Natural killer cell (primary cell): ENCODE data around the gene PTPRN2. TPM values are rescaled to one million over a fixed set of nuclear protein-coding genes. Genes with fewer than 3 reads are reported as not detected.
"Not testable (repeated sequence)": the region's sequence is repeated elsewhere in the genome, so short reads cannot be mapped to it uniquely, and the experiment has no call there.

Experiments used
- ATAC-seq, 3 donors: fragments of 150-1000 bp in 2 of 3; fragments of 200-7000 bp in 1 of 3; cut with Tn5 transposase; 1 replicate in 1 of 3; 2 replicates in 2 of 3; pipeline ENCODE4 v1.10.0; 2021; ENCODE audit warnings: mild to moderate bottlenecking in 2 of 3, moderate library complexity in 2 of 3
- DNase-seq, 2 donors: peaks; one replicate each; pipeline versions ENCODE4 v3.0.0 to v3.0.0-alpha.2; 2013 to 2021; ENCODE audit warnings: mixed read lengths in 1 of 2
- H3K27ac ChIP-seq: one replicate; pipeline ENCODE4 v1.5.1; 2013; ENCODE audit warnings: mild to moderate bottlenecking, low read length
- H3K27me3 ChIP-seq: one replicate; pipeline ENCODE4 v1.6.1; 2013; ENCODE audit warnings: low read length; ENCODE audit not compliant: control insufficient read depth, insufficient read depth
- H3K36me3 ChIP-seq: one replicate; pipeline ENCODE4 v1.6.1; 2013; ENCODE audit warnings: low read length; ENCODE audit not compliant: control insufficient read depth, insufficient read depth
- H3K4me1 ChIP-seq: one replicate; pipeline ENCODE4 v1.6.1; 2013; ENCODE audit warnings: low read length; ENCODE audit not compliant: control insufficient read depth, insufficient read depth
- H3K4me3 ChIP-seq: one replicate; pipeline ENCODE4 v1.5.1; 2013; ENCODE audit warnings: low read length
- H3K9me3 ChIP-seq: one replicate; pipeline ENCODE4 v1.6.1; 2013; ENCODE audit warnings: low read length; ENCODE audit not compliant: control insufficient read depth, insufficient read depth
- H3K27ac Mint-ChIP-seq, 2 donors: one replicate each; pipeline ENCODE4 v1.8.0; 2022; ENCODE audit warnings: mild to moderate bottlenecking in 2 of 2, mixed read lengths in 2 of 2, moderate library complexity in 1 of 2
- H3K27me3 Mint-ChIP-seq, 2 donors: one replicate each; pipeline ENCODE4 v1.8.0; 2022; ENCODE audit warnings: low read depth in 2 of 2, mixed read lengths in 2 of 2
- H3K36me3 Mint-ChIP-seq: one replicate; pipeline ENCODE4 v1.8.0; 2022; ENCODE audit warnings: mixed read lengths
- H3K4me1 Mint-ChIP-seq, 2 donors: one replicate each; pipeline ENCODE4 v1.8.0; 2022; ENCODE audit warnings: mixed read lengths in 2 of 2
- H3K4me3 Mint-ChIP-seq: one replicate; pipeline ENCODE4 v1.8.0; 2022; ENCODE audit warnings: mild to moderate bottlenecking, moderate library complexity, mixed read lengths
- H3K9me3 Mint-ChIP-seq, 2 donors: one replicate each; pipeline ENCODE4 v1.8.0; 2022; ENCODE audit warnings: mixed read lengths in 2 of 2
- WGBS: methylation state at CpG from one replicate; pipeline ENCODE4 v1.1.7; 2013; ENCODE audit warnings: missing lambda C conversion rate; ENCODE audit not compliant: insufficient coverage; 5-methylcytosine and 5-hydroxymethylcytosine counted together
- intact Hi-C: fragments of 100-400 bp; cut with micrococcal nuclease; formaldehyde crosslinking; loops from one replicate; pipeline ENCODE4 v1.14.2; 2022
- total RNA-seq, 4 donors: library from RNA; stranded (reverse); fragments of 120-200 nt in 1 of 4; gene quantifications; one replicate each; pipeline versions ENCODE4 v1.2.3 to v1.2.4, GENCODE V29; 2013 to 2022
- TF ChIP-seq, protein P1 (sequence below): fragments of 200-600 bp; IDR thresholded peaks from one replicate; pipeline ENCODE4 v1.8.0; 2022; ENCODE audit warnings: antibody characterized with exemption

Gene PTPRN2
- total RNA-seq, 3 donors from 2014 or later (not counting 1 experiment from before 2014, with no cell fraction given) = 1.3 to 2.5 (median 1.9) TPM

DNA sequence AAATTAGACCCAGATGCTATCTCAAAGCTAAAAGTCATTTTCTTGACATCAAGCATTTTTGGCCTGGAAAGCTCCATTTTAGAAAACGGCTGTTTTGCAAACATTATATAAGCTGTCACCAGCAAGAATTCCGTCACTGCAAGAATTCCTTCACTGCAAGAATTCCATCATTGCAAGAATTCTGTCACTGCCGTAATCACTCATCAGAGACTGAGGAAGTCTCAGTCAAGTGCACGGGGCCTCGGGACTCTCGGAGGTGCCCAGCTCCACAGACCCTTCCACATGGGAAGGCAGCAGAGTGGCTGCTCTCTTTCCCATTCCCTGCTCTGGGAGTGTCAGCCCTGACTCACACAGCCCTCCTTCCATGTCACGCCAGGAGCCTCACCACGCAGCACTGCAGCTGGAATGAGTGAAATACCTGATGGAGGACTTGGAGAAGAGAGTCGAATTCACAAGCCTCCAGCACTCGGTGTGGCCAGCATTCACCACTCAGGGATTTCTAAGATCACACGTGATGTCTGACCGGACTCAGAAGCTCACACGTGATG lies 168.3 kb downstream of the PTPRN2 start:
- ATAC-seq = no peak
- no peak overlapping the region for H3K27ac ChIP-seq
- H3K4me3 ChIP-seq = no peak overlapping the region
- Mint-ChIP-seq H3K4me1 (no peaks in the 10 kb centered on the region), H3K27ac (no peak overlapping the region), H3K4me3 (no peak overlapping the region), H3K27me3 (no peaks in the 10 kb centered on the region), H3K9me3 (peaks cover 2 to 6% of the 10 kb centered on the region in 2 donors), H3K36me3 (no peaks in the 10 kb centered on the region)
- H3K9me3 ChIP-seq = no peaks in the 10 kb centered on the region
- DNase-seq = no peak
- intact Hi-C loops = no loop called here
- 89% methylated on average over 13 of the region's 13 CpGs for WGBS
- no peaks in the 10 kb centered on the region for H3K4me1 ChIP-seq
- H3K36me3 ChIP-seq = no peaks in the 10 kb centered on the region
- TF ChIP-seq, protein P1, sequence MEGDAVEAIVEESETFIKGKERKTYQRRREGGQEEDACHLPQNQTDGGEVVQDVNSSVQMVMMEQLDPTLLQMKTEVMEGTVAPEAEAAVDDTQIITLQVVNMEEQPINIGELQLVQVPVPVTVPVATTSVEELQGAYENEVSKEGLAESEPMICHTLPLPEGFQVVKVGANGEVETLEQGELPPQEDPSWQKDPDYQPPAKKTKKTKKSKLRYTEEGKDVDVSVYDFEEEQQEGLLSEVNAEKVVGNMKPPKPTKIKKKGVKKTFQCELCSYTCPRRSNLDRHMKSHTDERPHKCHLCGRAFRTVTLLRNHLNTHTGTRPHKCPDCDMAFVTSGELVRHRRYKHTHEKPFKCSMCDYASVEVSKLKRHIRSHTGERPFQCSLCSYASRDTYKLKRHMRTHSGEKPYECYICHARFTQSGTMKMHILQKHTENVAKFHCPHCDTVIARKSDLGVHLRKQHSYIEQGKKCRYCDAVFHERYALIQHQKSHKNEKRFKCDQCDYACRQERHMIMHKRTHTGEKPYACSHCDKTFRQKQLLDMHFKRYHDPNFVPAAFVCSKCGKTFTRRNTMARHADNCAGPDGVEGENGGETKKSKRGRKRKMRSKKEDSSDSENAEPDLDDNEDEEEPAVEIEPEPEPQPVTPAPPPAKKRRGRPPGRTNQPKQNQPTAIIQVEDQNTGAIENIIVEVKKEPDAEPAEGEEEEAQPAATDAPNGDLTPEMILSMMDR = no peak
- no peaks in the 10 kb centered on the region for H3K27me3 ChIP-seq

DNA sequence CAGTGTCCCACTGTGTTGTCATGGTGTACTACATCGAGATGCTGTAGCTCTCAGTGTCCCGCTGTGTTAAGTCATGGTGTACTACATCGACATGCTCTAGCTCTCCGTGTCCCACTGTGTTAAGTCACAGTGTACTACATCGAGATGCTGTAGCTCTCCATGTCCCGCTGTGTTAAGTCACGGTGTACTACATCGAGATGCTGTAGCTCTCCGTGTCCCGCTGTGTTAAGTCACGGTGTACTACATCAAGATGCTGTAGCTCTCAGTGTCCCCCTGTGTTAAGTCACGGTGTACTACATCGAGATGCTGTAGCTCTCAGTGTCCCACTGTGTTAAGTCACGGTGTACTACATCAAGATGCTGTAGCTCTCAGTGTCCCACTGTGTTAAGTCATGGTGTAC lies 169.2 kb downstream of the PTPRN2 start:
- H3K27me3 Mint-ChIP-seq, H3K27me3 ChIP-seq, H3K36me3 Mint-ChIP-seq, H3K4me3 Mint-ChIP-seq, DNase-seq, H3K9me3 Mint-ChIP-seq, ATAC-seq, H3K27ac Mint-ChIP-seq, H3K4me1 Mint-ChIP-seq, H3K36me3 ChIP-seq, H3K27ac ChIP-seq, intact Hi-C loops, H3K4me1 ChIP-seq, H3K4me3 ChIP-seq, H3K9me3 ChIP-seq: not testable (repeated sequence)
- 91% methylated on average over 14 of the region's 14 CpGs for WGBS

DNA sequence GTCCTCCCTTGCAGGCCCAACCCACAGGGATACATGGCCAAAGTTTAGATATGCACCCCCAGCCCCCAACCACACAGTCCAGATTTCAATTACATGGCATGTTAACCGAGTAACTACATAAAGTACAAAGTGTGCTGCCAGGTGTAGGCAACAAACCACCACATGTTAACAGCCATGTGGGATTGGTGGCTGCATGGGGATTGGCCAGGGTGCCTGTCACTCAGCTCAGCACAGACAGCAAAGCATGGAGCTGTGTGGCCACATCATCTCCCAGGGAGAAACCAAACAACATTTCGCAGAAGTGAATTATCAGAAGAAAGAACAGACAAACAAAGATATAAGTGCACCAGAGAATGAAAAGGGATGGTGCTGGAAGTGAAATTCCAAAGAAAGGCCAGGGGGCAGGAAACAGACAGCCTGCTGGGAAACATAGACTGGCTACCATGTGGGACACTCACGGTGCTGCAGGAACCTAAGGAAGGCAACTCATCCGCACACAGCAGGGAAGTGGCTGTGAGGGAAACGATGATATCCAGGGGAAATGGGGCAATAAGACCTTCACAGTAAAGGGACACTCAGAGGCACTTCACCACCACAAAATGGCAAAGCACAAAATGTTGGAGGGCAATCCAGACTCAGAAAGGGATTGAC lies 171.2 kb downstream of the PTPRN2 start:
- 86% methylated on average over 5 of the region's 5 CpGs for WGBS
- intact Hi-C loops = no loop called here

DNA sequence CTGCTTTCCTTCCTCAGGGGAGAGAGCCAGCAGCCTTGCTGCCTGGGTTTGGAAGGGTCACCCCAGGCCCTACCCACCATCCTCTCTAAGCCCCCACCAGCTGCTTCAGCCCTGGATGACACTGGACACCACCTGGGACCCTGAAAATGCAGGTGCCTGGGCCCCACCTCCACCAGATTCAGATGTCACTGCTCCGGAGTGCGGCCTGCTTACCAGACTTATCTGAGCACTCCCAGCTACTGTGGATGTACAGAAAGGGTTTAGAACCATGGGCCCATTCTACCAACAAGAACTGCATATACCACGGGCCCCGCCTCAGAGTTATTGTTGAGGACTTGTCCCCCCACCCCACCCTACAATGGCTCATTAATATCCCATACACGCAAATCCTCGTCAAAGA lies 172.3 kb downstream of the PTPRN2 start:
- ATAC-seq (no peak), DNase-seq (no peak)
- TF ChIP-seq, protein P1 = no peak
- Mint-ChIP-seq H3K27ac (no peak overlapping the region), H3K4me3 (no peak overlapping the region), H3K9me3 (peaks cover 2 to 6% of the 10 kb centered on the region in 2 donors), H3K36me3 (no peaks in the 10 kb centered on the region), H3K27me3 (no peaks in the 10 kb centered on the region), H3K4me1 (no peaks in the 10 kb centered on the region)
- intact Hi-C loops = no loop called here
- Histone ChIP-seq H3K4me1 (no peaks in the 10 kb centered on the region), H3K4me3 (no peak overlapping the region), H3K27me3 (no peaks in the 10 kb centered on the region), H3K27ac (no peak overlapping the region), H3K36me3 (no peaks in the 10 kb centered on the region), H3K9me3 (no peaks in the 10 kb centered on the region)
- 95% methylated on average over 6 of the region's 6 CpGs for WGBS

More for the DNA sequence above, 171.2 kb downstream of the PTPRN2 start:
- no peaks in the 10 kb centered on the region for H3K36me3 ChIP-seq
- Mint-ChIP-seq H3K4me3 (no peak overlapping the region), H3K36me3 (no peaks in the 10 kb centered on the region), H3K9me3 (peaks cover 2 to 6% of the 10 kb centered on the region in 2 donors), H3K4me1 (no peaks in the 10 kb centered on the region), H3K27ac (no peak overlapping the region), H3K27me3 (no peaks in the 10 kb centered on the region)
- DNase-seq (no peak), ATAC-seq (no peak)
- H3K4me1 ChIP-seq = no peaks in the 10 kb centered on the region
- TF ChIP-seq, protein P1 = no peak
- no peaks in the 10 kb centered on the region for H3K27me3 ChIP-seq
- no peak overlapping the region for H3K4me3 ChIP-seq
- no peaks in the 10 kb centered on the region for H3K9me3 ChIP-seq
- no peak overlapping the region for H3K27ac ChIP-seq
